Neural cell (in vitro differentiated cells): ENCODE data around the gene SH3RF3. TPM values are rescaled to one million over a fixed set of nuclear protein-coding genes. Genes with fewer than 3 reads are reported as not detected.

Source experiments
- H2AFZ ChIP-seq: fragments of 200-600, 300-800 bp; sonication (generic), shearing (Covaris generic); 2 replicates; pipeline ENCODE4 v1.6.0; 2014; ENCODE audit warnings: low read depth, mild to moderate bottlenecking, antibody characterized with exemption, low read length, moderate library complexity
- H3F3A ChIP-seq: fragments of 200-600 bp; shearing (Covaris generic); 2 replicates; pipeline ENCODE4 v1.6.1; 2016; ENCODE audit warnings: mild to moderate bottlenecking, moderate library complexity, mixed read lengths, antibody characterized with exemption, low read length; ENCODE audit not compliant: insufficient read depth, poor library complexity, severe bottlenecking
- H3K27ac ChIP-seq: fragments of 200-600, 300-800 bp; sonication (generic), shearing (Covaris generic); 2 replicates; pipeline ENCODE4 v1.5.1; 2014; ENCODE audit warnings: mild to moderate bottlenecking, low read length, moderate library complexity
- H3K27me3 ChIP-seq: fragments of 300-800, 200-600 bp; sonication (generic), shearing (Covaris generic); 2 replicates; pipeline ENCODE4 v1.6.0; 2014; ENCODE audit warnings: mild to moderate bottlenecking, low read depth, low read length, moderate library complexity; ENCODE audit not compliant: insufficient read depth
- H3K36me3 ChIP-seq: fragments of 300-800, 200-600 bp; sonication (generic), shearing (Covaris generic); 2 replicates; pipeline ENCODE4 v1.5.1; 2014; ENCODE audit warnings: mild to moderate bottlenecking, antibody characterized with exemption, low read length, moderate library complexity; ENCODE audit not compliant: insufficient read depth
- H3K4me2 ChIP-seq: fragments of 300-800, 200-600 bp; sonication (generic), shearing (Covaris generic); 2 replicates; pipeline ENCODE4 v1.6.0; 2014; ENCODE audit warnings: mild to moderate bottlenecking, low read length
- H3K4me3 ChIP-seq: fragments of 300-800, 200-600 bp; sonication (generic), shearing (Covaris generic); 2 replicates; pipeline ENCODE4 v1.5.1; 2014; ENCODE audit warnings: mild to moderate bottlenecking, low read length, moderate library complexity
- H3K79me2 ChIP-seq: fragments of 200-600 bp; shearing (Covaris generic); replicated peaks from 2 replicates; pipeline ENCODE4 v1.6.0; 2014; ENCODE audit warnings: mild to moderate bottlenecking, low read length, moderate library complexity; ENCODE audit not compliant: insufficient read depth
- H3K9ac ChIP-seq: fragments of 300-800, 200-600 bp; sonication (generic), shearing (Covaris generic); 2 replicates; pipeline ENCODE4 v1.6.1; 2016; ENCODE audit warnings: mild to moderate bottlenecking, low read length, mixed read lengths
- H3K9me2 ChIP-seq: fragments of 200-600 bp; shearing (Covaris generic); 2 replicates; pipeline ENCODE4 v1.6.1; 2016; ENCODE audit warnings: mild to moderate bottlenecking, low read length, mixed read lengths; ENCODE audit not compliant: insufficient read depth
- H3K9me3 ChIP-seq: fragments of 200-600, 300-800 bp; sonication (generic), shearing (Covaris generic); 2 replicates; pipeline ENCODE4 v1.6.1; 2016; ENCODE audit warnings: mild to moderate bottlenecking, mixed run types, low read length, moderate library complexity, mixed read lengths
- H4K20me1 ChIP-seq: fragments of 200-600 bp; shearing (Covaris generic); 2 replicates; pipeline ENCODE4 v1.6.1; 2016; ENCODE audit warnings: mild to moderate bottlenecking, mixed run types; ENCODE audit not compliant: insufficient read depth
- EP300 ChIP-seq: fragments of 450-650 bp; conservative IDR thresholded peaks from 2 replicates; pipeline ENCODE4 v1.6.1; 2014; ENCODE audit warnings: antibody characterized with exemption, mild to moderate bottlenecking, moderate library complexity; ENCODE audit not compliant: poor library complexity, severe bottlenecking
- EZH2 ChIP-seq: fragments of 200-600, 300-800 bp; shearing (Covaris generic), sonication (generic); IDR thresholded peaks from 2 replicates; pipeline ENCODE4 v1.6.1; 2014; ENCODE audit warnings: antibody characterized with exemption, low read length, borderline replicate concordance, mild to moderate bottlenecking; ENCODE audit not compliant: insufficient read depth, poor library complexity, severe bottlenecking
- MXI1 ChIP-seq: fragments of 450-650 bp; conservative IDR thresholded peaks from 2 replicates; pipeline ENCODE4 v1.6.1; 2014; ENCODE audit warnings: antibody characterized with exemption, mild to moderate bottlenecking; ENCODE audit not compliant: poor library complexity, severe bottlenecking
- POLR2AphosphoS5 ChIP-seq: IDR thresholded peaks from 2 replicates; pipeline ENCODE4 v1.6.1; 2012
- RAD21 ChIP-seq: fragments of 450-650 bp; conservative IDR thresholded peaks from 2 replicates; pipeline ENCODE4 v1.6.1; 2014; ENCODE audit warnings: antibody characterized with exemption, mild to moderate bottlenecking, moderate library complexity
- SMC3 ChIP-seq: fragments of 450-650 bp; conservative IDR thresholded peaks from 2 replicates; pipeline ENCODE4 v1.6.1; 2014; ENCODE audit warnings: antibody characterized with exemption, mild to moderate bottlenecking, moderate library complexity; ENCODE audit not compliant: poor library complexity
- TAF1 ChIP-seq: IDR thresholded peaks from 2 replicates; pipeline ENCODE4 v1.6.1; 2012; ENCODE audit warnings: low read depth
- polyA plus RNA-seq: library from polyadenylated mRNA; depleted of rRNA; stranded (reverse); fragments of >200 nt; gene quantifications from 2 replicates; pipeline ENCODE4 v1.2.3, GENCODE V29; 2014
- TF ChIP-seq, protein P1 (sequence below): IDR thresholded peaks from 2 replicates; pipeline ENCODE4 v1.6.1; 2012; ENCODE audit warnings: borderline replicate concordance
- TF ChIP-seq, protein P2 (sequence below): fragments of 450-650 bp; IDR thresholded peaks from 2 replicates; pipeline ENCODE4 v1.5.1; 2014; ENCODE audit warnings: antibody characterized with exemption, mild to moderate bottlenecking, moderate library complexity; ENCODE audit not compliant: poor library complexity, severe bottlenecking

SH3RF3 gene
- polyA plus RNA-seq, 1 donor from 2014 or later, result 0.53 TPM

DNA sequence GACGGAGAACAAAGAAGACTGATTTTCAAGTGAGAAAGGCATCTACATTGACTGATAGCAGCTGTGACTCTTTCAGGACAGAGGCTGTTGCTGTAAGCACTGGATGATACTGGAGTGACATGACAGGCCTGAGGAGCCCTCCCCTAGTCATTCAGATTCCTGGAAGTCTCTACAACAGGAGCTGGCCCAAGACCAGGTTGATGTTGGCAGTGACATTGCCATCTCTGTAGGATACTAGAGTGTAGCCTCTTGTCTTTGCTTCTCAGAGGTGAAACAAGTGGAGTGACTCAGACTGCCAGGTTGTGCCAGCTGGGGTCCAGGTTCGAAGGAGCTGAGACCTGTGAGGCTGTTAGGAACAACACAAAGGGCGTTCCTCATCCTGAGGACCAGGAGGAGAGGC is 44.7 kb upstream of the SH3RF3 start:
- TF ChIP-seq RAD21 (no peak), EP300 (no peak), EZH2 (no peak), TAF1 (no peak), POLR2AphosphoS5 (no peak), SMC3 (no peak), MXI1 (no peak)
- TF ChIP-seq, protein P1, sequence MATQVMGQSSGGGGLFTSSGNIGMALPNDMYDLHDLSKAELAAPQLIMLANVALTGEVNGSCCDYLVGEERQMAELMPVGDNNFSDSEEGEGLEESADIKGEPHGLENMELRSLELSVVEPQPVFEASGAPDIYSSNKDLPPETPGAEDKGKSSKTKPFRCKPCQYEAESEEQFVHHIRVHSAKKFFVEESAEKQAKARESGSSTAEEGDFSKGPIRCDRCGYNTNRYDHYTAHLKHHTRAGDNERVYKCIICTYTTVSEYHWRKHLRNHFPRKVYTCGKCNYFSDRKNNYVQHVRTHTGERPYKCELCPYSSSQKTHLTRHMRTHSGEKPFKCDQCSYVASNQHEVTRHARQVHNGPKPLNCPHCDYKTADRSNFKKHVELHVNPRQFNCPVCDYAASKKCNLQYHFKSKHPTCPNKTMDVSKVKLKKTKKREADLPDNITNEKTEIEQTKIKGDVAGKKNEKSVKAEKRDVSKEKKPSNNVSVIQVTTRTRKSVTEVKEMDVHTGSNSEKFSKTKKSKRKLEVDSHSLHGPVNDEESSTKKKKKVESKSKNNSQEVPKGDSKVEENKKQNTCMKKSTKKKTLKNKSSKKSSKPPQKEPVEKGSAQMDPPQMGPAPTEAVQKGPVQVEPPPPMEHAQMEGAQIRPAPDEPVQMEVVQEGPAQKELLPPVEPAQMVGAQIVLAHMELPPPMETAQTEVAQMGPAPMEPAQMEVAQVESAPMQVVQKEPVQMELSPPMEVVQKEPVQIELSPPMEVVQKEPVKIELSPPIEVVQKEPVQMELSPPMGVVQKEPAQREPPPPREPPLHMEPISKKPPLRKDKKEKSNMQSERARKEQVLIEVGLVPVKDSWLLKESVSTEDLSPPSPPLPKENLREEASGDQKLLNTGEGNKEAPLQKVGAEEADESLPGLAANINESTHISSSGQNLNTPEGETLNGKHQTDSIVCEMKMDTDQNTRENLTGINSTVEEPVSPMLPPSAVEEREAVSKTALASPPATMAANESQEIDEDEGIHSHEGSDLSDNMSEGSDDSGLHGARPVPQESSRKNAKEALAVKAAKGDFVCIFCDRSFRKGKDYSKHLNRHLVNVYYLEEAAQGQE, result no peak
- TF ChIP-seq, protein P2, sequence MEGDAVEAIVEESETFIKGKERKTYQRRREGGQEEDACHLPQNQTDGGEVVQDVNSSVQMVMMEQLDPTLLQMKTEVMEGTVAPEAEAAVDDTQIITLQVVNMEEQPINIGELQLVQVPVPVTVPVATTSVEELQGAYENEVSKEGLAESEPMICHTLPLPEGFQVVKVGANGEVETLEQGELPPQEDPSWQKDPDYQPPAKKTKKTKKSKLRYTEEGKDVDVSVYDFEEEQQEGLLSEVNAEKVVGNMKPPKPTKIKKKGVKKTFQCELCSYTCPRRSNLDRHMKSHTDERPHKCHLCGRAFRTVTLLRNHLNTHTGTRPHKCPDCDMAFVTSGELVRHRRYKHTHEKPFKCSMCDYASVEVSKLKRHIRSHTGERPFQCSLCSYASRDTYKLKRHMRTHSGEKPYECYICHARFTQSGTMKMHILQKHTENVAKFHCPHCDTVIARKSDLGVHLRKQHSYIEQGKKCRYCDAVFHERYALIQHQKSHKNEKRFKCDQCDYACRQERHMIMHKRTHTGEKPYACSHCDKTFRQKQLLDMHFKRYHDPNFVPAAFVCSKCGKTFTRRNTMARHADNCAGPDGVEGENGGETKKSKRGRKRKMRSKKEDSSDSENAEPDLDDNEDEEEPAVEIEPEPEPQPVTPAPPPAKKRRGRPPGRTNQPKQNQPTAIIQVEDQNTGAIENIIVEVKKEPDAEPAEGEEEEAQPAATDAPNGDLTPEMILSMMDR, result no peak
- no peak overlapping the region for H3K4me3 ChIP-seq

DNA sequence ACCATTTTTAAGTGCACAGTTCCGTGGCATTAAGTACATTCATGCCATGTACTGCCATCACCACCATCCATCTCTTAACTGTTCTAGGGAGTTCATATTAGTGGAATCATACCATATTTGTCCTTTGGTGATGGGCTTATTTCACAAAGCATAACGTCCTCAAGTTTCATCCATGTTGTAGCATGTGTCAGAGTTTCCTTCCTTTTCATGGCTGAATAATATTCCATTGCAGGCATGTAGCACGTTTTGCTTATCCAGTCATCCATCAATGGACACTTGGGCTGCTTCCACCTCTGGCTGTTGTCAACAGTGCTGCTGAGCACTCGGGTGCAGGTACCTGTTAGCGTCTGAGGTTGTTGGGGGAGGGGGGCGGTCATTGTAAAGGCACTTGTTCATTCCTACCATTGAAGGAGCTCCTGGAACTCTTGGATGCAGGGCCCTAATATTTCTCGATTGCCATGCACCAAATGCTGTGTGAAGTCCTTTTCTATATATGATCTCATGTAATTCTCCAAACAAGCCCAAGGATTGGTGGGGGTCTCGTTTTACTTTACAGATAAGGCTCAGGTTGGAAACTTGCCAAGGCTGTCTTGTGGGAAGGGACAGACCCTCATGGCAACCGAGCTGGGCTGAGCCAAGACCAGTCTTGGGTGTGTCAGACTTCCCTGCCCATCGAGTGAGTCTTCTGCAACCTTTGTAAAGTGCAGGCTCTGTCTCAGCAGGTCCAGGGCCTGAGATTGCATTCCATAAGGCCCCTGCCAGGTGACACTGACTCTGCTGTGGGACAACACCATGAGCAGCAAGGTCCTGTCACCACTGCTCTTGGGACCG is 42.9 kb upstream of the SH3RF3 start:
- no peaks in the 10 kb centered on the region for H3K79me2 ChIP-seq
- H3F3A ChIP-seq, result no peaks in the 10 kb centered on the region
- H3K9me3 ChIP-seq, result no peaks in the 10 kb centered on the region
- no peaks in the 10 kb centered on the region for H3K9me2 ChIP-seq
- no peak overlapping the region for H3K4me2 ChIP-seq
- H4K20me1 ChIP-seq, result no peaks in the 10 kb centered on the region
- TF ChIP-seq MXI1 (no peak), EZH2 (no peak), EP300 (no peak), SMC3 (no peak), RAD21 (no peak), POLR2AphosphoS5 (no peak), TAF1 (no peak)
- TF ChIP-seq, protein P1, result no peak
- TF ChIP-seq, protein P2, result no peak
- H3K4me3 ChIP-seq, result no peak overlapping the region
- no peak overlapping the region for H3K9ac ChIP-seq
- H3K27ac ChIP-seq, result no peak overlapping the region
- no peaks in the 10 kb centered on the region for H3K27me3 ChIP-seq
- no peaks in the 10 kb centered on the region for H3K36me3 ChIP-seq
- H2AFZ ChIP-seq, result no peak overlapping the region

More for the DNA sequence above, 44.7 kb upstream of the SH3RF3 start:
- Histone ChIP-seq H3K9ac (no peak overlapping the region), H3K27me3 (no peaks in the 10 kb centered on the region), H2AFZ (no peak overlapping the region), H3K79me2 (no peaks in the 10 kb centered on the region), H3K9me2 (no peaks in the 10 kb centered on the region), H3K4me2 (no peak overlapping the region), H3K27ac (no peak overlapping the region), H3K9me3 (no peaks in the 10 kb centered on the region), H3K36me3 (no peaks in the 10 kb centered on the region), H4K20me1 (no peaks in the 10 kb centered on the region), H3F3A (no peaks in the 10 kb centered on the region)
